NCI-H1436 (cell line): ENCODE data around the gene SKA3.

ENCODE experiments used
- DNase-seq: peaks from one replicate; lab custom pipeline; 2025; lab: John Stamatoyannopoulos, UW

Gene SKA3

GRCh38 chr13:21115231-21115630, 61.1 kb downstream of the SKA3 start:
- no peak for DNase-seq

GRCh38 chr13:21111546-21111945, 64.8 kb downstream of the SKA3 start:
- DNase-seq, result no peak

GRCh38 chr13:21109168-21109567, 67.2 kb downstream of the SKA3 start:
- no peak for DNase-seq

- DNase-seq, result no peak
Observed at GRCh38 chr13:21106089-21106488, 70.3 kb downstream of the SKA3 start.

GRCh38 chr13:21104199-21105019, 71.9 kb downstream of the SKA3 start:
- no peak for DNase-seq
